Measurements from ENCODE around the gene IQCM. TPM values are rescaled to one million over a fixed set of nuclear protein-coding genes. Genes with fewer than 3 reads are reported as not detected.
"Not testable (repeated sequence)": the region's sequence is repeated elsewhere in the genome, so short reads cannot be mapped to it uniquely, and the experiment has no call there.

The IQCM gene
- polyA plus RNA-seq, 1 donor: 0.12 TPM

DNA sequence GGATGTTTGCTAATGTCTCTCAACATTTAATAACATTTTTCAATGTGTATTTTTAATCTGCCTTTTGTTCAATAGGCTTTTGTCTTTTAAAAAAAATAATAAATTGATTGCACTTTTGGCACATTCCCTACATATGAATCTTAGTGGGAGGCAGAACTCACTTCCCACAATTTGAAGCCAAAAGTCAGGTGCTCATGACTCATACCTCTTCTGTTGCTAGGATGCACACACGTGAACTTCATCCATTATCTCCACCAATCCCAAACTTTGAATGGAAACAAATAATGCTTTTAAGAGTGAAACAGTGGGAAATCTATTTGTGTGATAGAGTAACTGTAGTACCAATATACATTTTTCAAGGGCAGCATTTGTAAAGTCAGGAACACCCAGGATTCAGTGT lies 260.5 kb downstream of the IQCM start:
- no peak for DNase-seq

DNA sequence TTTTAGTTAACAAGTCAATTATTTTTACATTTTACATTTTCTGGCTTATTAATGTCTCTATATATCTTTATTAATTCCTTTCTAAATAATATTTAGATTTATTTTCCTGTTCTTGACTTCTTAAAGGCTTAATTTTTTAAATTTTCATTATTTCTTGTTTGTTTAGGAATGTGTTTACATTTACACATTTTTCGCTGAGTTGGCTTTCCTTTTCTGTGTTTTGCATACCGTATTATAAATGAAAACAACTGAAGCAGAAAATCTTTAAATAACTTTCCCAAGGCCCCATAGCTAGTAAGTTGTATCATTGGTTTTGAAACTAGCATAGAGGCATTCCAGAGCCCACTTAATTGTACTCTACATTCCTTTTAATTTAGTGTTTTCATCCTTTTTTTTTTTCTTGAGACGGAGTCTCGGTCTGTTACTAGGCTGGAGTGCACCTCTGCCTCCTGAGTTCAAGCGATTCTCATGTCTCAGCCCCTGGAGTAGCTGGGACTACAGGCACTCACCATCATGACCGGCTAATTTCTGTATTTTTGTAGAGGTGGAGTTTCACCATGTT lies 261.6 kb downstream of the IQCM start:
- no peak for DNase-seq

GRCh38 chr4:149552601-149553000 lies 263.0 kb downstream of the IQCM start:
- no peak for DNase-seq

- no peak for DNase-seq
Observed at GRCh38 chr4:149549911-149550310, 265.7 kb downstream of the IQCM start.

- DNase-seq: no peak
Observed at GRCh38 chr4:149534779-149535178, 280.9 kb downstream of the IQCM start.

- DNase-seq: no peak
Observed at GRCh38 chr4:149531861-149532260, 283.8 kb downstream of the IQCM start.

DNA sequence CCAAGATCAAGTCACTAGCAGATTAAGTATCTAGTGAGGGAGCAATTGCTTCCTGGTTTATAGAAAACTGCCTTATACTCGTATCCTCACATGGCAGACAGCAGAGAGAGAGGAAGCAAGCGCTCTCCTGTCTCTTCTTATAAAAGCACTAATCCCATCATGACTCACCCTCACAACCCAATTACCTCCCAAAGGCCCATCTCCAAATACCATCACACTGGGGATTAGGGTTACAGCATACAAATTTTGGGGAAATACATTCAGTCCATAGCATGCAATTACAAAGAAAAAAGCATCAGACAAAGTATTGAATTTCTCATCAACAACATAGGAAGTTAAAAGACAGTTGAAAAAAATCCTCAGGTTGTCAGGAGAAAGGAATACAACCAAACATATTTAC lies 292.6 kb downstream of the IQCM start:
- no peak for DNase-seq

- DNase-seq: peak; percentile 23
Observed at GRCh38 chr4:149521611-149522425, 293.8 kb downstream of the IQCM start.

DNA sequence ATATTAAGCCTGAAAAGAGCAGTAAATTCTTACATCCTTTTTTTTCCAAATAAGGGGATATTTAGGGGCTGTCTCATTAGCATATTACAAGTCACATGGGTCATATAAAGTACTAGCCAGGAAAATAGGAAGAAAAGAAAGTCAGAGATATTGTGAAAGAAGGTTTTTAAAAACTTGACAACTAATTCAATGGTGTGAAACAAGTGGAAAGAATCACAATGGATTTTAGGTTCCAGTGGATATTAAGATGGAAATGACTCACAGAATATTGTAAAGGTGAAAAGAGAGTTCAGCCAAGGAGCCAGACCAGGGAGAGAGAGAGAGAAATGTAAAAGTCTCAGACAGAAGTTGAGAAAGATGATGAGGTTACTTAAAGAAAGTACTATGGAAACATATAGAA lies 297.2 kb downstream of the IQCM start:
- no peak for DNase-seq

- DNase-seq: no peak
Observed at GRCh38 chr4:149513081-149513480, 302.6 kb downstream of the IQCM start.

GRCh38 chr4:149512501-149512900 lies 303.1 kb downstream of the IQCM start:
- no peak for DNase-seq

GRCh38 chr4:149511558-149512298 lies 303.9 kb downstream of the IQCM start:
- DNase-seq: no peak

- DNase-seq: not testable (repeated sequence)
Observed at GRCh38 chr4:149507309-149507708, 308.3 kb downstream of the IQCM start.

DNA sequence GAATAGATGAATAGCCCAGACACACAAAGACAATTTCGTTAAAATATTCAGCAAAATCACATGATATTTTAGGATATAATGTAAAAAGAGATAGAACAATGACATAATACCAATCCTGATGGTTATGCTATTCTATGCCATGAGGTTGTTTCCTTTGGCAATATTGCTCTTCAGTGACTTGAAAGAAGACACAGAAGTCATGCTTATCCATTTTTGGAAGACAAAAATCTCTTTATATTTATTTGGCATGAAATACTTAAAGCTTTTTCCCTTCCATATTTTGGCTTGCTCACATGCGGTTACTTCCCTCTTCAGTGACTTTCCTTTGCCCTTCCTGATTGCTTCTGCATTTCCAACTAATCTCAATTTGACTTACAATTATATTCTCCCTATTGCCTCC lies 314.8 kb downstream of the IQCM start:
- no peak for DNase-seq

- DNase-seq: no peak
Observed at GRCh38 chr4:149499726-149500125, 315.9 kb downstream of the IQCM start.

- DNase-seq: no peak
Observed at GRCh38 chr4:149498246-149498645, 317.4 kb downstream of the IQCM start.

GRCh38 chr4:149493492-149493891 lies 322.2 kb downstream of the IQCM start:
- no peak for DNase-seq

DNA sequence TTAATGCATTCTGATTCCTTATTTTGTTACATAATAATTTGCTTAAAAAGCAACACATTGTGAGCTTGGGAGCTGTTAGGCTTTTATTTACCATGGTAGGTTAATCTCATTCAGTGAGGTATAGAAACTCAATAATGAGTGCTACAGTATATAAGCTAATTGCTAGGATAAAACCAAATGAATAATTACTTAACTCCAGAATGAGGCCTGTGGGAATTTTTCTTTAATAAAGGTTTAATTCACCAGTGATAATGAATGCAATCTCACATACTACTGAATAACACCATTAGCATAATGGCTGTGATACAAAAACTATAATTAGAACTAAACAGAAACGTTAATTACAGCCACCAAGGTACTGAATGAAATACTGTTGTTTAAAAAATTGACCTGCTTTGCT lies 326.3 kb downstream of the IQCM start:
- no peak for DNase-seq

- DNase-seq: no peak
Observed at GRCh38 chr4:149486861-149487260, 328.8 kb downstream of the IQCM start.

DNA sequence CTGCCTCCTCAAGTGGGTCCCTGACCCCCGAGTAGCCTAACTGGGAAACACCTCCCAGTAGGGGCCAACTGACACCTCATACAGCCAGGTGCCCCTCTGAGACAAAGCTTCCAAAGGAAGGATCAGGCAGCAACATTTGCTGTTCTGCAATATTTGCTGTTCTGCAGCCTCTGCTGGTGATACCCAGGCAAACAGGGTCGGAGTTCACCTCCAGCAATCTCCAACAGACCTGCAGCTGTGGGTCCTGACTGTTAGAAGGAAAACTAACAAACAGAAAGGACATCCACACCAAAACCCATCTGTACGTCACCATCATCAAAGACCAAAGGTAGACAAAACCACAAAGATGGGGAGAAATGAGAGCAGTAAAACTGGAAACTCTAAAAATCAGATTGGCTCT lies 347.0 kb downstream of the IQCM start:
- not testable (repeated sequence) for DNase-seq

GRCh38 chr4:149466446-149466845 lies 349.2 kb downstream of the IQCM start:
- no peak for DNase-seq

DNA sequence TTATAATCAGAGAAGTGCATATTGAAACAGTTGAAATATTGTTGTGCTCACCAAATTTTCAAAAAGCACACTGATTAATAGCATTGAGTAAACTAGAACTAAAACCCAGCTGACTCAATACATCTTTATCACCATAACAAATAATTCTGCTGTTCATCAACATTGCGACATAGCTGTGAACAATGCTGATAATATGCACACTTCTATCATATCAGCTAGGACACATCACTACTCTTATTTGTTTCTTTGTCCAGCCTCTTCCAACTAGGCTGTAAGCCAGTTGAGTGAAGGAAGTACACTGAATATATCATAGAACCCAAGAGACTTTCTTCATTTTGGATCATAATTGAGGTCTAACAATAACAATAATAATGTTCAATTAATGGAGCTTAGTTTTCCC lies 349.7 kb downstream of the IQCM start:
- DNase-seq: peak; percentile 20

GRCh38 chr4:149443537-149443936 lies 372.1 kb downstream of the IQCM start:
- no peak for DNase-seq

DNA sequence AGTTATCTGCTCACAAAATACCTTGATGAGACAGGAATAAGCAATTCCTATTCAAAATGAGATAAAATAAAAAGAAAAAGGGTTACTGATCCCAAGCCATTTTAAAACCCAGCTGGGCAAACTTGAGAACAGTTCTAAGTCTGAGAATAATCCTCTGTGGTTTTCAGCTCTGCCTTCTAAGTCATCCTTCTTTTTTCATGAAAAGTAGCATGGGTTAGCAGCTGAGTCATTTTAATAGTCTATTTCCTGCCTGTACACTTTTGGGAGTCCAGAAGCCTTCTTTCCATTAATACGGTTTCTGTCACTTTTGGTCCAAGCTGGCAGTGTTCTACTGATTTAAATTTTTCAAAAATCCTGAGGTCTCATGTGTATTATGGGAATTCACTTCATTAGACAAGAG lies 374.3 kb downstream of the IQCM start:
- no peak for DNase-seq

Data from hindlimb muscle (tissue), 1 donor.